HL-60 (cell line): ENCODE data around the gene ADAR.

Source experiments
- DNase-seq, 2 experiments: peaks; one replicate each; pipeline ENCODE4 v3.0.0-alpha.2; 2010 to 2020; ENCODE audit warnings: low read depth in 1 of 2, low spot score in 1 of 2
- H3K27ac ChIP-seq: fragments of 250-450 bp; sonication (Bioruptor Pico); replicated peaks from 2 replicates; pipeline ENCODE4 v1.5.1; 2020; ENCODE audit warnings: mild to moderate bottlenecking, moderate library complexity
- H3K27me3 ChIP-seq: fragments of 250-450 bp; sonication (Bioruptor Pico); 2 replicates; pipeline ENCODE4 v1.5.1; 2021; ENCODE audit warnings: mild to moderate bottlenecking, moderate library complexity; ENCODE audit not compliant: insufficient read depth, poor library complexity, severe bottlenecking
- H3K4me3 ChIP-seq: replicated peaks from 2 replicates; pipeline ENCODE4 v1.5.1; 2011; ENCODE audit warnings: mild to moderate bottlenecking, control low read depth, low read length; ENCODE audit not compliant: insufficient read depth
- CTCF ChIP-seq: IDR thresholded peaks from one replicate; pipeline ENCODE4 v1.5.1; 2011; ENCODE audit warnings: low read length, control low read depth, inconsistent platforms; ENCODE audit not compliant: insufficient read depth
- GABPA ChIP-seq: IDR thresholded peaks from 2 replicates; pipeline ENCODE4 v1.6.1; 2012; ENCODE audit warnings: low read depth
- POLR2AphosphoS5 ChIP-seq: IDR thresholded peaks from 2 replicates; pipeline ENCODE4 v1.6.1; 2012; ENCODE audit warnings: low read depth
- REST ChIP-seq: IDR thresholded peaks from 2 replicates; pipeline ENCODE4 v1.6.1; 2012; ENCODE audit warnings: low read depth; ENCODE audit not compliant: insufficient replicate concordance
- SPI1 ChIP-seq: IDR thresholded peaks from 2 replicates; pipeline ENCODE4 v1.6.1; 2012; ENCODE audit warnings: low read depth, mild to moderate bottlenecking, borderline replicate concordance

Gene ADAR

GRCh38 chr1:154550070-154550469 lies 57.9 kb downstream of the ADAR start:
- Histone ChIP-seq H3K27ac (no peak overlapping the region), H3K27me3 (no peaks in the 10 kb centered on the region), H3K4me3 (no peak overlapping the region)
- TF ChIP-seq CTCF = no peak
- TF ChIP-seq REST = no peak
- TF ChIP-seq SPI1 = no peak
- no peak for DNase-seq

- Histone ChIP-seq H3K27ac (no peak overlapping the region), H3K27me3 (no peaks in the 10 kb centered on the region), H3K4me3 (no peak overlapping the region)
- DNase-seq = no peak
- TF ChIP-seq POLR2AphosphoS5 (no peak), REST (no peak), SPI1 (no peak), CTCF (no peak), GABPA (no peak)
Measured at GRCh38 chr1:154549202-154549770, 58.7 kb downstream of the ADAR start.

- no peak for DNase-seq
- H3K4me3 ChIP-seq = no peak overlapping the region
- TF ChIP-seq POLR2AphosphoS5 (no peak), GABPA (no peak), SPI1 (no peak), CTCF (no peak), REST (no peak)
- H3K27me3 ChIP-seq = peaks cover 2% of the 10 kb centered on the region
- H3K27ac ChIP-seq = peak overlapping the region; percentile 22; the same call in 1 of the 2 replicates
Measured at GRCh38 chr1:154548028-154548427, 60.0 kb downstream of the ADAR start.
